Thoracic aorta (tissue), 2 donors: ENCODE data around the gene ZHX3. TPM values are rescaled to one million over a fixed set of nuclear protein-coding genes. Genes with fewer than 3 reads are reported as not detected.

Source experiments
- ATAC-seq: fragments of 150-250 bp; one replicate; pipeline ENCODE4 v1.8.0; 2017; ENCODE audit warnings: low read depth; ENCODE audit not compliant: insufficient number of reproducible peaks, low FRiP score
- DNase-seq: peaks from one replicate; pipeline ENCODE4 v3.0.0-alpha.2; 2020; ENCODE audit warnings: low spot score
- H3K27ac ChIP-seq, 2 donors: fragments of 200-600 bp; sonication (generic); 1 replicate in 1 of 2; 2 replicates in 1 of 2; pipeline ENCODE4 v1.5.1; 2016; ENCODE audit warnings: mild to moderate bottlenecking in 2 of 2, moderate library complexity in 2 of 2
- H3K27me3 ChIP-seq: fragments of 200-600 bp; sonication (generic); replicated peaks from 2 replicates; pipeline ENCODE4 v1.6.0; 2016; ENCODE audit warnings: mild to moderate bottlenecking; ENCODE audit not compliant: insufficient read depth
- H3K36me3 ChIP-seq: fragments of 200-600 bp; sonication (generic); one replicate; pipeline ENCODE4 v1.5.1; 2016
- H3K4me1 ChIP-seq, 2 donors: fragments of 200-600 bp; sonication (generic); 1 replicate in 1 of 2; 2 replicates in 1 of 2; pipeline versions ENCODE4 v1.5.1 to v1.6.0; 2016; ENCODE audit warnings: low read depth in 2 of 2, mild to moderate bottlenecking in 1 of 2; ENCODE audit not compliant: control insufficient read depth in 1 of 2
- H3K4me3 ChIP-seq: fragments of 200-600 bp; sonication (generic); 2 replicates; pipeline ENCODE4 v1.5.1; 2016; ENCODE audit warnings: mild to moderate bottlenecking
- H3K9me3 ChIP-seq: fragments of 200-600 bp; sonication (generic); 2 replicates; pipeline ENCODE4 v1.5.1; 2016
- total RNA-seq, 2 donors: library from RNA; depleted of rRNA; stranded (reverse); fragments of >200 nt; gene quantifications; one replicate each; pipeline versions ENCODE4 v1.1.0 to v1.2.3, GENCODE V29; 2016
- TF ChIP-seq, protein P1 (sequence below): fragments of 200-600 bp; sonication (generic); IDR thresholded peaks from one replicate; pipeline ENCODE4 v1.5.1; 2019; ENCODE audit warnings: antibody characterized with exemption

ZHX3 gene, protein sequence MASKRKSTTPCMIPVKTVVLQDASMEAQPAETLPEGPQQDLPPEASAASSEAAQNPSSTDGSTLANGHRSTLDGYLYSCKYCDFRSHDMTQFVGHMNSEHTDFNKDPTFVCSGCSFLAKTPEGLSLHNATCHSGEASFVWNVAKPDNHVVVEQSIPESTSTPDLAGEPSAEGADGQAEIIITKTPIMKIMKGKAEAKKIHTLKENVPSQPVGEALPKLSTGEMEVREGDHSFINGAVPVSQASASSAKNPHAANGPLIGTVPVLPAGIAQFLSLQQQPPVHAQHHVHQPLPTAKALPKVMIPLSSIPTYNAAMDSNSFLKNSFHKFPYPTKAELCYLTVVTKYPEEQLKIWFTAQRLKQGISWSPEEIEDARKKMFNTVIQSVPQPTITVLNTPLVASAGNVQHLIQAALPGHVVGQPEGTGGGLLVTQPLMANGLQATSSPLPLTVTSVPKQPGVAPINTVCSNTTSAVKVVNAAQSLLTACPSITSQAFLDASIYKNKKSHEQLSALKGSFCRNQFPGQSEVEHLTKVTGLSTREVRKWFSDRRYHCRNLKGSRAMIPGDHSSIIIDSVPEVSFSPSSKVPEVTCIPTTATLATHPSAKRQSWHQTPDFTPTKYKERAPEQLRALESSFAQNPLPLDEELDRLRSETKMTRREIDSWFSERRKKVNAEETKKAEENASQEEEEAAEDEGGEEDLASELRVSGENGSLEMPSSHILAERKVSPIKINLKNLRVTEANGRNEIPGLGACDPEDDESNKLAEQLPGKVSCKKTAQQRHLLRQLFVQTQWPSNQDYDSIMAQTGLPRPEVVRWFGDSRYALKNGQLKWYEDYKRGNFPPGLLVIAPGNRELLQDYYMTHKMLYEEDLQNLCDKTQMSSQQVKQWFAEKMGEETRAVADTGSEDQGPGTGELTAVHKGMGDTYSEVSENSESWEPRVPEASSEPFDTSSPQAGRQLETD
- 10 to 100 TPM; 60.8 to 74.9 TPM for total RNA-seq

DNA sequence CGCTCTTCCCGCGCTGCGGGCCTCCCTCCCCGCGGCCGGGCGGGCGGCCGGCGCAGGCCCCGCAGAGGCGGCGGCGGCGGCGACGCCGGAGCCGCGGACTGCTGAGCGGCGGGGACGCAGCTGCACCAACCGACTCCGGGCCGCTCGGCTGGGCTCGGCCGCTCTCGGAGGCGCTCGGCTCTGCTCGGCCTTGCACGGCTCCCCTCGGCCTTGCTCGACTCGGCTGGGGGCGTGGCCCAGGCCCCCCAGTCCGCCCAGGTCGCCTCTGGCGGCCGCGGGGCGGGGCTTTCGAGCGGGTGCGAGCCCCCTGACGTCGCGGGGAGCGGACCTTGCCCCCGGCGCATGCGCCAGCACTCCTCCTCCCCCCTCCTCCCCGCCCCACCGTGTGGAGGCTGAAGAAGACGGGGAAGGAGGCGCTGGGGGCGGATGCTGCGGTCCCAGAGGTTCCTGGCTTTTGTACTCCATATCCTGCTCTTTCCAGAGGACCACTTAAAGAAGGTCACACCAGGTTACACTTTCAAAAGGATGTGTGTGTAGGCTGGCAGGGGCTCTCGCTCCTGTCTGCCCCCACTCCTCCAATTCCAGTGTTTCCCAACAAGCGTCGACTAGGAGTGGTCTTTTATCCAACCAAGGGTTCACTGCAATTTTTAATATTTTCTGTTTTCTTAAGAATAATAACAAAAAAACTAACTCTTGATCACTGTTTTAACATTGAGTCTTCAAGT is at the start of gene ZHX3:
Gene ZHX3 (minus strand): TSS at position 186 of the 725 bp plus-strand sequence. CDS start 112,815 bp downstream, outside the sequence.
- TF ChIP-seq, protein P1, sequence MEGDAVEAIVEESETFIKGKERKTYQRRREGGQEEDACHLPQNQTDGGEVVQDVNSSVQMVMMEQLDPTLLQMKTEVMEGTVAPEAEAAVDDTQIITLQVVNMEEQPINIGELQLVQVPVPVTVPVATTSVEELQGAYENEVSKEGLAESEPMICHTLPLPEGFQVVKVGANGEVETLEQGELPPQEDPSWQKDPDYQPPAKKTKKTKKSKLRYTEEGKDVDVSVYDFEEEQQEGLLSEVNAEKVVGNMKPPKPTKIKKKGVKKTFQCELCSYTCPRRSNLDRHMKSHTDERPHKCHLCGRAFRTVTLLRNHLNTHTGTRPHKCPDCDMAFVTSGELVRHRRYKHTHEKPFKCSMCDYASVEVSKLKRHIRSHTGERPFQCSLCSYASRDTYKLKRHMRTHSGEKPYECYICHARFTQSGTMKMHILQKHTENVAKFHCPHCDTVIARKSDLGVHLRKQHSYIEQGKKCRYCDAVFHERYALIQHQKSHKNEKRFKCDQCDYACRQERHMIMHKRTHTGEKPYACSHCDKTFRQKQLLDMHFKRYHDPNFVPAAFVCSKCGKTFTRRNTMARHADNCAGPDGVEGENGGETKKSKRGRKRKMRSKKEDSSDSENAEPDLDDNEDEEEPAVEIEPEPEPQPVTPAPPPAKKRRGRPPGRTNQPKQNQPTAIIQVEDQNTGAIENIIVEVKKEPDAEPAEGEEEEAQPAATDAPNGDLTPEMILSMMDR, result no peak
- DNase-seq (peak; percentile 74), ATAC-seq (peak; percentile 79)
- Histone ChIP-seq H3K27ac (peak within 1 kb of the TSS; percentile 86 to 88), H3K4me1 (peaks cover 7 to 37% of the 10 kb centered on the region in 2 donors), H3K27me3 (no peaks in the 10 kb centered on the region), H3K4me3 (peak within 1 kb of the TSS; percentile 87), H3K36me3 (no peaks in the 10 kb centered on the region), H3K9me3 (no peaks in the 10 kb centered on the region)

DNA sequence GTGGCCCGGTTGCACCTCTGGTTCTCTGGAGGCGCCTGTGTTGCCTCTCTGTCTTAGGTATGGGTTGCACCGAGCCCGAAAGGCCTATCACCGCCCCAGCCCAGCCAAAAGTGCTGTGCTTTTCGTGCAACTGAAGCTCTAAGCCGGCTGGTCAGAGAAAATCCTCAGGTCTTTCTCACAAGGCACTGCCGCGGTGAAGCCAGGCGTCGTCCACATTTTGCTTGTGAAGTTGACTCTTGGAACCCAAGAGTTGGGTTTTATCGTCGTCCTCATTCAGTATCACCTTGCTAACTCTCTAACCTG is 49.8 kb upstream of the ZHX3 start:
- Histone ChIP-seq H3K36me3 (no peaks in the 10 kb centered on the region), H3K27me3 (no peaks in the 10 kb centered on the region), H3K4me3 (no peak overlapping the region), H3K9me3 (no peaks in the 10 kb centered on the region), H3K27ac (no peak overlapping the region), H3K4me1 (peaks cover 4 to 11% of the 10 kb centered on the region in 2 donors)
- ATAC-seq (no peak), DNase-seq (no peak)
- TF ChIP-seq, protein P1, result no peak

DNA sequence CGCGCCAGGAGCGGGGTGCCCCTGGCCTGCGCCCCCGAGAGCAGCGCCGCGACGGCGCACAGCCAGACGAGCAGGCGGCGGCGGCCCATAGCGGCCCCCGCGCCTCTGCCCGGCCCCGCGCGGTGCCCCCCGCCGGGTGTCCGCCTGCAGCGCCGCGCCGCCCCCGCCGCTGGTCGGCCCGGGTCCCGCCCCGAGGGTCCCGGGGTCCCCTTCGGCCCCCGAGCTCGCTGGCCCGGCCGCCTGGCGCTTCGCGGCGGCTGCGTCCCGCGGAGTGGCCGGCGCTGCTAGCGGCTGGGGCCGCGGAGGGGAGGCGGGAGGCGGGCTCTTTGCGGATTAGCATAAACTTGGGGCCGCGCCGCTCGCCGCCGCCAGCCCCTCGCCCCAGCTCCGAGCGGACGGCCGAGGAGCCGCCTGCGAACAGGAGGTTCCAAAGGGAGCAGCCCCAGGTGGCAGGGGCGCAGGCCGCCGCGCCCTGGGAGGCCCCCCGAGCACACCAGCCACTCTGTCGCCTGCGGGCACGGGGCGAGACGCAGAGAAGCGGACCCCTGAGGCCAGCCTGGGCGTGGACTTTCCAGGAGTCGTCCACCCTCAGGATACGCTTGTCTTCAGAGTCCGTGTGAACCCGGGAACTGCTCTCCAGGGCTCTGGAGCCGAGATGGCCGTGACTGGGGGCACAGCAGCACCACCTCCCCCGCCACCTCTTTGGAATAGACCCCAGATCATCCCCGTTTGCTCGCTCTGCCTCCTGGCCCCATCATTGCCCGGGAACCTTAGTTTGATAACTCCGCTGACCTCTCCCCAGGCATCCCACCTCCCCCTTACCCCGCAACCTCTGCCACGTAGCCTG is 49.2 kb upstream of the ZHX3 start, which contains the start of gene EMILIN3:
Gene EMILIN3 (minus strand): TSS at position 273 of the 847 bp plus-strand sequence. CDS start 184 bp downstream, at position 89.
- TF ChIP-seq, protein P1, result no peak
- no peaks in the 10 kb centered on the region for H3K36me3 ChIP-seq
- no peaks in the 10 kb centered on the region for H3K27me3 ChIP-seq
- H3K9me3 ChIP-seq, result no peaks in the 10 kb centered on the region
- DNase-seq (no peak), ATAC-seq (no peak)
- H3K4me1 ChIP-seq, result peaks cover 4 to 11% of the 10 kb centered on the region in 2 donors
- H3K27ac ChIP-seq, result no peak within 1 kb of the TSS
- H3K4me3 ChIP-seq, result peak within 1 kb of the TSS; percentile 65

DNA sequence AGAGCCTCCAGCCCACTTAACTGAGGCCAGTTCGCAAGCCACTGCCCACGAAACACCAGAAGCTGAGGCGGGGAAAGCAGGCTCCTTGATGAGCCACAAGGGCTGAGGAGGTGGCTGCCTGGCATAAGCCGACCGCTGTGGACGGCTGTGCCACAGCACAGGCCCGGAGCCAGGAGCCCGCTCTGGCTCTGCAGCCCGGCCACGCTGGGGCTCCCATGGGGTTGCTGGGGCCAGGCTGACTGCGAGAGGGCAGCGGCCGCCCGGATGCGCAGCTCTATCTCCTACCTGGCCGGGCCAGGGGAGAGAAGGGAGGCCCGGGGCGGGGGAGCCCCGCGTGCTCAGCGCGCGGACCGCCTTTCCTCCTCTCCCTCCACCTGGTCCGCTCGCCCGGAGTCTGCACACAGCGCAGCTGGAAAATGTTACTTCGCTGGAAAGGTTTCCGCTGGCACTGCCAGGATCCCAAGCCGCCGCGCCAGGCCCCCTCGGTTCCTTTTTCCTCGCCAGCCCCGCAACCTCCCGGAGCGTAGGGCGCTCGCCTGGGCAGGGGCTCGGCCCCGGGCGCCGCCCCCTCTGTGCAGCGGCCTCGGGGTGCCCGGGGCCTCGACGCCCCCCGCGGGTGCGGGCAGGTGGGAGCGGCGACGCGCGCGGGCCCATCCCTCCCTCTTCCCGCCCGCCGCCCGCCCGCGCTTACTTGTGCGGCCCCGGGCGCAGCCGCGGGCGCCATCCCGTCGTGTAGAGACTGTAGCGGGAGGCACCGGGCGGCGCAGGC is 48.4 kb upstream of the ZHX3 start:
- Histone ChIP-seq H3K4me3 (peak overlapping the region; percentile 65), H3K9me3 (no peaks in the 10 kb centered on the region), H3K27ac (no peak overlapping the region), H3K27me3 (no peaks in the 10 kb centered on the region), H3K36me3 (no peaks in the 10 kb centered on the region), H3K4me1 (peaks cover 4 to 11% of the 10 kb centered on the region in 2 donors)
- DNase-seq (no peak), ATAC-seq (no peak)
- TF ChIP-seq, protein P1, result no peak
